Hematopoietic multipotent progenitor cell treated with erythropoietin and hydrocortisone succinate and interleukin-3 and kit ligand, for 15 days (in vitro differentiated cells): ENCODE measurements around the gene ARHGEF19.
"Not testable (repeated sequence)": the region's sequence is repeated elsewhere in the genome, so short reads cannot be mapped to it uniquely, and the experiment has no call there.

Experiments
- DNase-seq: peaks from one replicate; pipeline ENCODE4 v3.0.0-alpha.2; 2015; ENCODE audit warnings: low spot score

The ARHGEF19 gene

DNA sequence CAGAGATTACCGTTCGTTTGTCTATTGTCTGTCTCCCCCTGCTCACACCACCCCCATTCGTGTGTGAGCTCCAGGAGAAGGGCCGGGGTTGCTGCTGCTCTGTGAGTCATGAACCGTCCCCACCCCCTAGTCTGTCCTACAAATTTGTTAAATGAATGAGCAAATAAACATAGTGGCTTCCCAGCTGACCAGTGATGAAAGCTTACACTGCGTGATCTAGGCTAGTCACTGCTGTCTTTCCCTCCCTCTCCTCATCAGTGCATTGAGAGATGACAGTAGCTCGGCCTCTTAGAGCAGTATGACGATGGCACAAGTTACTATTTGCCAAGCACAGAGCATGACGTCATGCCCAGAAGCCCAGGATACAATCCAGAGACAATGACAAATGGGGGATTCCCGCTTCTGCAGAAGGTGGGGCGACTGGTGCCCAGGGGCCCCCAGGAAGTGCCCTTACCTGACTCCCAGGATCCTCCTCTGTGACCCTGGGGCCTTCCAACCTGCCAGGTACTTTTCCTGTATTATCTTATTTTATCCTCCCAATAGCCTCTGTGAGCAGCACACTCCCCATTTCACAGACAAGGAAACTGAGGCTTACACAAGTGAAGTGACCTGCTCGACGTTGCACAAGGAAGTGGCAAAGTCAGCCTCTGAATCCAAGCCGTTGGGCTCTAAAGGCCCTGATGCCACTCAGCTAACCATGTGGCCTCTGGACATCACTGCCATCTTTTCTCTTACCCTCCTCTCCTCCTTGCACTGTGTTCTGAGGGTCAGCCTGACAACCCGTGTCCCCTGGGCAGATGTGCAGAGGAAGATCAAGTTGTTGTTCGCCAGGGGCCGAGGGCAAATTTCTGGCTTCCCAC lies 48.0 kb downstream of the ARHGEF19 start:
- no peak for DNase-seq

GRCh38 chr1:16163608-16164212 lies 48.7 kb downstream of the ARHGEF19 start:
- DNase-seq: not testable (repeated sequence)

DNA sequence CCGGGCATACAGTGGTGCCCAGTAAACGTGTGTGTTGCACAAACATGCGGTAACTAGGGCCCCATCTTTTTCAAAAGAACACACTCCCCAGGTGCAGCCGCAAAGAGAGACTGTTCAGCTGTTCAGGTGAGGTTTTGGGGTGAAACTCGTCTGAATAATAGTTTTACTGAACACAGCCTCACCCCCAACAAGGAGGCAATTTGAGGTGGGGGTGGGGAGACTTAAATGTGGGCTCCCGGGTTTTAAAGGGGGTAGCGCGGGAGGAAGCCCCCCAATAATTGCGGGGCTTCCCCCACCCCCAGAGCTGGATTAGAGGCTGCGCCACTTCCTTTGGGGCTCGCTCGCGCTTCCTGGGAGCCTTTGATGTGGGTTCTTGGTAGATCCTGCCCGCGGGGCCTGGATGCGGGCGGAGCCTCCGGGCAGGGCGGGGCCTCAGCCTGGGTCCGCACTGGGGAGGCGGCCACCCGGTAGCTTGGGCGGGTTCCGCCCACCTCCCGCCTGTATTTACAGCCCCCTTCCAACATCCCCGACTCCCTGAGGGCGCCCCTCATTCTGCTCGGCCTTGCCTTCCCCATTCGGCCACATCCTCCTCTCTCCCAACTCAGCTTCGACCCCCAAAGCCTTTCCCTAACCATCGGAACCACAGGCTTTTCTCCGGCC lies 50.2 kb downstream of the ARHGEF19 start:
- no peak for DNase-seq

DNA sequence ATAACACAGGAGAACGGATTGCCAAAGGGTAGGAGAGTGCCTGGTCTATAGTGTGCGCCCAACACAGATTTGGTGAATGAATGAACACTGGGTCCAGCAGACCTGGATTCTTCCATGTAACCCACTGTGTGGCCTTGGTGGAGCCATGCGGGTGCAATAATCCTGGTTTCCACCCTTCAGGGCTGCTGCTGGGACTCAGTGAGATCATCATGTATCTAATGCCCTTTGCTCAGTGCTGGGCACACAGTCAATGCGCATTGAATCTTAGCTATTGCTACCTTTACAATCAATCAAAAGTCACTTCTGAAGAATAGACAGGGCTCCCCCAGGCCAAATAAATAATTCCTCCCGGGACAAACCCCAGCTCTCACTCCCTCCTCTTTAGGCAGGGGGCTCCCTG lies 50.7 kb downstream of the ARHGEF19 start:
- DNase-seq: no peak

GRCh38 chr1:16158993-16159831 lies 53.2 kb downstream of the ARHGEF19 start:
- no peak for DNase-seq

GRCh38 chr1:16158025-16158424 lies 54.4 kb downstream of the ARHGEF19 start:
- no peak for DNase-seq

DNA sequence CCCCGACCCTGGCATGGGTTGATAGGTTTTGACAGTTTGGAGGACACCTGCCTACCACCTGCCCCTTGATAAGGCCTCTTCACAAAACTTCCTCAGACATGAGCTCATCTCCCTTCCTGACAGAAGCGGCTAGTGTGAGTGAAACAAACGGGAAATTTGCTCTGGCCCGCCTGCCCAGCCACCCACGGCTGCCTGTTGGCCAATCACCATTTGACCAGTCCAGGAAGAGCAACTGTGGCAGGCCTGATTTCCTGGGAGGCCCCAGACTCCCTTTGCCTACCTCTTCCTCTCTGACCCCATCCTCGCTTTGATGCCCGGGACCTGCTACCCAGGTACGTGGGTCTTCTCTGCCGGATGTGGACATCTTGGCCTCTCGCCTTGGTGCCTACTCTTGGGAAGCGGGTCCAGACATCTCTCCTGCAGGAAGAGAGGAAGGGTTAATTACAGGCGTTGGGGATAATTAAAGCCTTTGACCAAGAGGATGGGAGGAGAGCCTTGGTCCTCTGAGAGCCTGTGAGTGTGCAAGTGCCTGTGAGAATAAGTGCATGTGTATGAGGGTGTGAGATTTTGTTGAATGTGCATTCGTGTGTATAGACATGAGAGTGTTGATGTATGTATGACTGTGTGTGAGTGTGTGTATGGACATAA lies 55.5 kb downstream of the ARHGEF19 start:
- no peak for DNase-seq

DNA sequence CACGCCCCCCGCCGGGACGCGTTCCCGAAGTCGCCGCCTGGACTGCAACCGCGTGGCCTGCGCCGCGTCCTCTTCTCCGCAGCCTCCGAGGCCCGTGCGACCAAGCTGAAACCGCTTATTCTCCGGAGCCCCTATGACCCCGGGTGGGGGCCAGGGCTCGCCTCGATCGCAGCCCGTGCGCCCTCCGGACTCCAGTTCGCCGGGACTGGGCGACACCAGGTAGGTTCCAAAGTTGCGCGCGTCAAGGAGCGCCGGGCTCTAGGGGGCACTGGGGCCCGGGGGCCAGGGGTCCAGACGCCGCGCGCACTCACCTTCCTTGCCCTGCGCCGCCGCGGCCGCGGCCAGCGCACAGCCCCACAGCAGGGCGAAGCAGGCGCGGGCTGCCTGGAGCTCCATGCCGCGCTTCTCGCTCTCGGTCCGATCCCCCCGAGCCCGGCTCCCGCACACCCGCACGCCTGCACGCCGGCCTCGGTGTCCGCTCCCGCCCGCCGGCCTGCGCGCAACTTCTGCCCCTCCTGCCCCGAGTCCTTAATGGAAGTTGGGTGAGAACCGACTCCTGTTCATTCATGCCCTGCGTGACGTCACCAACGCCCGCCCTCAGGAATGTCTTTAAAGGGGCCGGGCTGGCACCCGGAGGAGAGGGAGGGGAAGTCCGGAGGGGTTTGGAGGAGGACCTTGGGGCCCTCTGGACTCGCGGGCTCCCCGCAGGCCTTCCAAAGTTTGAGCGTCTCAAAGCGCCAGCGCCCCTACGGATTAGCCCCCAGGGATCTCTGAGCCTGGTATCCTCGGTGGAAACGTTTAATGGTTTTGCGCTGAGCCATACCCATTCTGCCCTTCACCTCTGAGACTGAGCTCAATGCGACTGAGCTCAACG lies 56.7 kb downstream of the ARHGEF19 start, which contains the start of gene EPHA2:
TSS of gene EPHA2 (minus strand) at position 533 of the 874 bp plus-strand sequence. CDS start at position 396, 137 bp downstream.
- DNase-seq: no peak

DNA sequence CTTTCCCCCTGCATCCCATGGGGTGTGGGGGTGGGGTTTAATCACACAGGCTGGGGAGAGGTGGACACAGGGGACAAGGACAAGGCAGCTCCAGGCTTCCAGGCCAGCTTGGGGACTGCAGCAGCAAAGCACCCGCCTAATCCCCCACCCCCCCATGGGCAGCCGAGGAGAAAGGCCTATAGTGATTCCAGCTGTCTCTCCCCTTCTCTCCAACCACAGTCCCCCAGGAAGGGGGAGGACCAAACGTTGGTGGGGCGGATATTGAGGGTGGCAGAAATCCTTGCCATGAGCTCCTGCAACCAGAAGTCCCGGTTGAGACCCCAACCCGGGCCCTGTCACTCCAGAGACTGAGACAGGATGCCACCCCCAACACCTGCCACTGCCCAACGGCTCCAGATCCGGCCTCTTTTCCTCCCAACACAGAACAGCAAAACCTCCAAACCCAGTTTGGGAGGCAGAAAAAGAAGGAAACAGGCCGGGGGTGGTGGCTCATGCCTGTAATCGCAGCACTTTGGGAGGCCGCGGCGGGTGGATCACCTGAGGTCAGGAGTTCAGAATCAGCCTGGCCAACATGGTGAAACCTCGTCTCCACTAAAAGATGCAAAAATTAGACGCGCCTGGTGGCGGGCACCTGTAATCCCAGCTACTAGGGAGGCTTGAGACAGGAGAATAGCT lies 58.3 kb downstream of the ARHGEF19 start:
- no peak for DNase-seq

DNA sequence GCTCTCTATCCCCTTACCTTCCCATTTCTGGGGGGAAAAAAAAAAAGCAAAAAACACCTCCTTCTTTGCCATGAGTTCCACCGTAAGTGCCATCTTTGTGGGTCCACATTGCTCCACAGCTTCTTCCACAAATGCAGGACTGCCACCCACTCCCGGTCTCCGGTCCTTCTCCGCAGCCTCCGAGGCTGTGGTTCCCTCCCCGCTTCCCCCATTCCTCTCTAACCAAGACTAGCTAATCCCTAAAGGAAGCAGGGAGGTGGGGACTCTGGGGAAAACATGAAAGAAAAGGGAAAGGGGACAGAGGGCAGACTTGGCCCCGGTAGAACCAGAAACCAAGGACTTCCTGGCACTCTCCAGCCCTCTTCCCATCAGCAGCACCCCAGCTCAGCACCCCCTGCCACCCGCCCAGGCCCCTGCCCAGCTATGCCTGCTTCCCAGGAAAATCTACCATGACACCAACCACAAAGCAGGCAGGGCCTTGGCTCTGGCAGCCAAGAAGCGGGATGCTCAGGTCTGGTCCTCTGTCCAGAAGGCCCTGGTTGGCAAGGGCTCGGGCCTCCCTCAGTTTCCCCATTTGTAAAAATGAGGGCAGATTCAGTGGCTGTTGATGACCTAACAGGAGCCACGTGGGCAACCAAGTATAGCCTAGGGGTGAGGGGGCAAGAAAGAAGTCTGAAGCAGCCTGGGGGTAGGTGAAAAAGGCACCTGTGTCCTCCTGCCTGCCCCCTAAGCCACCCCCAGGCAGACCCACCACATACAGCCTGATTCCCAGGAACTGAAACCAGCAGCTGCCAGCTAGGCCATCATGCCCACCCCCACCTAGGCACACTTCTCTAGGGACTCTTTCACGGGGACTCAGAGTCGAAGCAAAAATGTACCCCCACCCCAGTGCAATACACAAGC lies 59.1 kb downstream of the ARHGEF19 start:
- DNase-seq: no peak

GRCh38 chr1:16152481-16153087 lies 59.9 kb downstream of the ARHGEF19 start:
- DNase-seq: no peak

GRCh38 chr1:16151995-16152384 lies 60.5 kb downstream of the ARHGEF19 start:
- DNase-seq: no peak

DNA sequence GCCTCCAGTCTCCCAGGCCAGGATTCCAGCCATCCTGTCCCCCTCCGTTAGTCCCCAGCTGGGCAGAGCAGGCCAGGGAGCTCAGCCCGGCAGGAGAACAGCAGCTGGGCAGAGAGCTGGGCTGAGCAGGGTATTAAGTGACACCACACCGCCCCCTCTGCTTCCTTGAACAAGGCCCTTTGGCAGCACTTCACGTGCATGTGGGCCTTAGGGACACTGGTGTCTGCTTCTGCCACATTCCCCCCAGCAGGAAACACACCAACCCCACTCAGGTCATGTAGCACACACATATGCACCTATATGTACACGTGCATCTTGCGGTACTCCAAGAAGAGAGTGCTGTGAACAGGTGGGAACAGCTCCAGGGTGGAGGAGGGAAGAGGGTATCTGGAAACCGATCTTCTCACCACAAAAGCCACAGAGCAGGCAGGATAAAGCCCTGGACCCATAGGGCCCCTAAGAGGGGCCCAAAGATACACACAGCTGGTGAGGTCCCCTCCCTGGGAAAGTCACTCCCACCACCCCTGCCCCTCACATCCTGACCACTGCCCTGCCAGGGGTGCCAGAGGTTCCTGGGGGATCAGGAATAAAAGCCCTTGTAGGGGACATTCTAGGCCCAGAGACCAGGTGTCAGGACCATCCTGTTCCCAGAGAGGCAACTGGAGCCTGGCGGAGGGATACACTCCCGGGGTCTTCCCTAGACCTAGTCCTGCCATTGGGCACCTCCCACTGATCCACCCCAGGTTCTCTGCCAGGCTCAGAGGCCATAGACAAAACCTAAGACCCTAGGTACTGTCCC lies 61.1 kb downstream of the ARHGEF19 start:
- DNase-seq: no peak

DNA sequence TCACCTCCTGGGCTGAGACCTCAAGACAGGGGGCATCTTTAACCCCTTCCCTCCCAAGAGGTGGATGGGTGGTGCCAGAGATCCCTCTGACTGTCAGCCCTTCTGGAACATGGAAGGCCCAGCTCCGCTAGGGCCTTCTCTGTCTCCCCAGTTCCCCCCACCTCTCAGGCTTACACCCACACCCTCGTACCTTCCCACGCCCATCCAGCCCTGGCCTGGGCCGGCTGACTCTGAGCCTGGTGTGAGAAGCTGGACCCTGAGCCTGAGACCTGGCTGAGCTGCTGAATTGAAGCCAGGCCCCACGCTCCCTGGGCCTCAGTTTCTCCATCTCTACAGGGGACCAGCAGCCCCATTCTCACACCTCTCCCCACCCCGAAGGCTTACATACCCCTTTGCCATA lies 61.9 kb downstream of the ARHGEF19 start:
- no peak for DNase-seq

DNA sequence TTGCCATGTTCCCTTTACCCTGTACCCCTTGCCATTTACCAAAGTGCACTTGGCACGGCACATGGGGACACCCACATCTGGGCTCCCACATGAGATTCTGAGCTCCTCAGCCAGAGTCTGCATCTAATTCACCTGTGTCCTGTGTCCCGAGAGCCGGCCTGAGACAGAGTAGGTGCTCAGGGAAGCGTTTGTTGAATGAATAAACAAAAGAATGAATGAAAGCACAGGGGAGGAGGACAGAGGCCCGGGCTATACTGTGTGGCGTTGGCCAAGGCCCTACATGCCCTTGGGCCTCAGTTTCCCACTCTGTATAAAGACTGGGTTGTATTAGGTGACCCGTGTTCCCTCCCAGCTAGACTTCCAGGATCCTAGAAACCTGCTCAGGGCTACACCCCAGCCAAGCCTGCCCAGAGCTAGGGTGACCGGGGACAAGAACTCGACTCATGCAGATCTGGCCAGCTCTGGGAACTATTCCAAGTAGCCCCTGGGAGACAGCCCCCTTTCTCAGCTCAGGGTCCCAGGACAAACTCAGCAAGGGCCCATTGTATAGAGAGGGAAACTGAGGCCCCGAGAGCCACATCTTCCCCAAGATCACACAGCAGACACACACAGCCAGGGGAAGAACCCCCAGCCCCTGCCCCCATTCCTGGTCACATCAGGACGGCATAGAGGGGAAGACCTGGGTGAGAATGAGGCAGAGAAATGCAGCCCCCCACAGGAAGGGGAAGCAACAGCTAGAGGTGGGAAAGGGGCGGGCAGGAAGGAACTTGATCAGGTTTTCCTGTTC lies 62.6 kb downstream of the ARHGEF19 start:
- no peak for DNase-seq

- no peak for DNase-seq
These were observed 63.3 kb downstream of the ARHGEF19 start for GRCh38 chr1:16149146-16149545.
